Astrocyte (in vitro differentiated cells and primary cell): ENCODE results near the gene FDX2. TPM values are rescaled to one million over a fixed set of nuclear protein-coding genes. Genes with fewer than 3 reads are reported as not detected.

ENCODE experiments used
- DNase-seq: peaks from one replicate; pipeline ENCODE4 v3.0.0-alpha.2; 2010; ENCODE audit warnings: low read depth
- FAIRE-seq: peaks from 2 replicates; lab custom pipeline; 2011; peaks lifted over from hg19 to GRCh38; lab: Jason Lieb, UNC
- H2AFZ ChIP-seq: 2 replicates; pipeline ENCODE4 v1.6.0; 2012; ENCODE audit warnings: low read depth, low read length, inconsistent platforms
- H3K27ac ChIP-seq: 2 replicates; pipeline ENCODE4 v1.5.1; 2011; ENCODE audit warnings: low read depth, low read length, inconsistent platforms
- H3K27me3 ChIP-seq: 2 replicates; pipeline ENCODE4 v1.6.0; 2011; ENCODE audit warnings: low read length, inconsistent platforms; ENCODE audit not compliant: insufficient read depth
- H3K36me3 ChIP-seq: 2 replicates; pipeline ENCODE4 v1.5.1; 2011; ENCODE audit warnings: low read length, inconsistent platforms; ENCODE audit not compliant: insufficient read depth
- H3K4me1 ChIP-seq: 2 replicates; pipeline ENCODE4 v1.5.1; 2011; ENCODE audit warnings: low read length, inconsistent platforms; ENCODE audit not compliant: insufficient read depth
- H3K4me2 ChIP-seq: 2 replicates; pipeline ENCODE4 v1.6.0; 2012; ENCODE audit warnings: low read length, inconsistent platforms
- H3K4me3 ChIP-seq: 2 replicates; pipeline ENCODE4 v1.5.1; 2011; ENCODE audit warnings: low read depth, mild to moderate bottlenecking, low read length, inconsistent platforms; ENCODE audit not compliant: insufficient read depth
- H3K79me2 ChIP-seq: 2 replicates; pipeline ENCODE4 v1.6.0; 2012; ENCODE audit warnings: mild to moderate bottlenecking, low read length, inconsistent platforms; ENCODE audit not compliant: insufficient read depth
- H3K9ac ChIP-seq: 2 replicates; pipeline ENCODE4 v1.6.0; 2012; ENCODE audit warnings: mild to moderate bottlenecking, low read length, inconsistent platforms
- H3K9me3 ChIP-seq: 2 replicates; pipeline ENCODE4 v1.5.1; 2012; ENCODE audit warnings: low read depth, mild to moderate bottlenecking, low read length, inconsistent platforms; ENCODE audit not compliant: insufficient read depth
- H4K20me1 ChIP-seq: 2 replicates; pipeline ENCODE4 v1.6.0; 2012; ENCODE audit warnings: low read length, inconsistent platforms; ENCODE audit not compliant: insufficient read depth
- H3K27ac Mint-ChIP-seq: one replicate; pipeline ENCODE4 v1.8.0; 2021; ENCODE audit warnings: mild to moderate bottlenecking, mixed read lengths; ENCODE audit not compliant: unreplicated experiment
- H3K27me3 Mint-ChIP-seq: one replicate; pipeline ENCODE4 v1.8.0; 2021; ENCODE audit warnings: low read depth, mixed read lengths; ENCODE audit not compliant: unreplicated experiment
- H3K36me3 Mint-ChIP-seq: one replicate; pipeline ENCODE4 v1.8.0; 2021; ENCODE audit warnings: low read depth, mixed read lengths; ENCODE audit not compliant: unreplicated experiment
- H3K4me1 Mint-ChIP-seq: one replicate; pipeline ENCODE4 v1.8.0; 2021; ENCODE audit warnings: low read depth, mixed read lengths; ENCODE audit not compliant: unreplicated experiment
- H3K4me3 Mint-ChIP-seq: one replicate; pipeline ENCODE4 v1.8.0; 2021; ENCODE audit warnings: mild to moderate bottlenecking, moderate library complexity, mixed read lengths; ENCODE audit not compliant: unreplicated experiment
- H3K9me3 Mint-ChIP-seq: one replicate; pipeline ENCODE4 v1.8.0; 2021; ENCODE audit warnings: mild to moderate bottlenecking, mixed read lengths; ENCODE audit not compliant: unreplicated experiment
- EZH2 ChIP-seq: IDR thresholded peaks from 2 replicates; pipeline ENCODE4 v1.6.1; 2012; ENCODE audit warnings: mild to moderate bottlenecking, low read length, inconsistent platforms; ENCODE audit not compliant: insufficient read depth
- total RNA-seq: library from RNA; stranded (reverse); gene quantifications from 2 replicates; pipeline ENCODE4 v1.2.1, GENCODE V29; 2021
- TF ChIP-seq, protein P1 (sequence below): IDR thresholded peaks from 2 replicates; pipeline ENCODE4 v1.5.1; 2011; ENCODE audit warnings: low read depth, mild to moderate bottlenecking, inconsistent platforms, low read length, moderate library complexity; ENCODE audit not compliant: insufficient read depth

The FDX2 gene
- total RNA-seq, 1 donor from 2014 or later: 24.4 TPM

DNA sequence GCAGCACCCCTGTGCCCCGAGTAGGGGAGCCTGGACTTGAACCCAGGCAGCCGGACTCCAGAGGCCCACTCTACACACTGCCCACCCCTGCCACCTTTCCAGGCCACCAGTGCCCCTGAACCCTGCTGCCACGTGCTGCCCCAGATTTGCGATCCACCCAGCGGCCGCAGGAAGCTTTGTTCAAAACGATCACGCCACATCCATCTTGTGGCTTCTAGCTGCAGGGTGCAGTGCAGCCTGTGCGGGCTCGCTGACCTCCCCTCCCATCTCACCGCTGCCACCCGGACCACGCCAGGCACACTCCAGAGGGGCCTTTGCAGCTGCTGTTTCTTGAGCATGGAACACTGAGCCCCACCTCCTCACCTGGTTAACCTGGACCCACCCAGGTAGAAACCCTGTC, 13.7 kb upstream of the FDX2 start:
- Histone ChIP-seq H3K27me3 (no peaks in the 10 kb centered on the region), H3K36me3 (peaks cover 22% of the 10 kb centered on the region), H3K9ac (no peak overlapping the region), H2AFZ (no peak overlapping the region), H3K79me2 (peaks cover 52% of the 10 kb centered on the region), H3K4me2 (no peak overlapping the region), H3K4me3 (no peak overlapping the region), H3K9me3 (no peaks in the 10 kb centered on the region), H4K20me1 (peaks cover 56% of the 10 kb centered on the region), H3K27ac (no peak overlapping the region), H3K4me1 (peaks cover 13% of the 10 kb centered on the region)
- H3K27me3 Mint-ChIP-seq: no peaks in the 10 kb centered on the region
- no peak overlapping the region for H3K27ac Mint-ChIP-seq
- H3K36me3 Mint-ChIP-seq: peaks cover 8% of the 10 kb centered on the region
- FAIRE-seq (no peak), DNase-seq (no peak)
- H3K4me1 Mint-ChIP-seq: peaks cover 2% of the 10 kb centered on the region
- no peaks in the 10 kb centered on the region for H3K9me3 Mint-ChIP-seq
- TF ChIP-seq EZH2: no peak
- TF ChIP-seq, protein P1, sequence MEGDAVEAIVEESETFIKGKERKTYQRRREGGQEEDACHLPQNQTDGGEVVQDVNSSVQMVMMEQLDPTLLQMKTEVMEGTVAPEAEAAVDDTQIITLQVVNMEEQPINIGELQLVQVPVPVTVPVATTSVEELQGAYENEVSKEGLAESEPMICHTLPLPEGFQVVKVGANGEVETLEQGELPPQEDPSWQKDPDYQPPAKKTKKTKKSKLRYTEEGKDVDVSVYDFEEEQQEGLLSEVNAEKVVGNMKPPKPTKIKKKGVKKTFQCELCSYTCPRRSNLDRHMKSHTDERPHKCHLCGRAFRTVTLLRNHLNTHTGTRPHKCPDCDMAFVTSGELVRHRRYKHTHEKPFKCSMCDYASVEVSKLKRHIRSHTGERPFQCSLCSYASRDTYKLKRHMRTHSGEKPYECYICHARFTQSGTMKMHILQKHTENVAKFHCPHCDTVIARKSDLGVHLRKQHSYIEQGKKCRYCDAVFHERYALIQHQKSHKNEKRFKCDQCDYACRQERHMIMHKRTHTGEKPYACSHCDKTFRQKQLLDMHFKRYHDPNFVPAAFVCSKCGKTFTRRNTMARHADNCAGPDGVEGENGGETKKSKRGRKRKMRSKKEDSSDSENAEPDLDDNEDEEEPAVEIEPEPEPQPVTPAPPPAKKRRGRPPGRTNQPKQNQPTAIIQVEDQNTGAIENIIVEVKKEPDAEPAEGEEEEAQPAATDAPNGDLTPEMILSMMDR: no peak
- H3K4me3 Mint-ChIP-seq: no peak overlapping the region

DNA sequence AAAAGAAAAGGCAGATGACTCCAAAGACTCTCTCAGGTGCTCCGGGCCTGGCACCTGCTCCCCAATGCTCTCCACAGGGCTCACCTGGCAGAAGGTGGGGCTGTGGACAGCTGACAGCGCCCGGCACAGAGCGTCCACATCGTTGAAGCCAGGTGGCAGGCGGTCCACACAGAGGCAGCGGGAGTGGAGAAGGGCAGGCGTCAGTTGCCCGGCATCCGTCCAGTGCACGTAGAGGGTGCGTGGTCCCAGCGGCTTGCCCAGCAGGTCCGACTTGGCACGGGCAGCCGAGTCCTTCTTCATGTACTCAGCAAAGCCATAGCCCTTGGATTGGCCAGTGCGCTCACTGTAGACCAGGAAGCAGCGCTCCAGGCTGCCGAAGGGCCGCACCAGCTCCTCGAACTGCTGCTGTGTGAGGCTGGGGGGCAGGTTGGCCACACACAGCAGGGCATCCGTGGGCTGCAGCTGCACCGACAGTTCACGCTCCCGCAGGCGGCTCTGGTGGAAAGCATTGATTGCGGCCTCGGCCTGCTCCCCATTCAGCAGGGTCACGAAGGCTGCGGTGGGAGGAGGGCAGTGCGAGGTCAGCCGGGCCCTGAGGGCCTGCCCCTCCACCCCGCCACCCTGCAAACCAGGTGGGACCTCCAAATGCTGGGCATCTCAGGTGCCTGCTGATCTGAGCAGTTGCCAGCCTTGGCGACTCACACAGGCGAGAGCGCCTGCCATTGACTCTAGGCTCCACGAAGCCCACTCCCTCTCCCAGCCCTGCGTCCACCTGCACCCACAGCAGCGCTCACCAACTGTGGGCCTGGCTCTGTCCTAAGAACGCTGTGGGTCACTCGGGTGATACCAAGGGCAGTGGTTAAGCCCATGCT, 13.0 kb upstream of the FDX2 start:
- peaks cover 52% of the 10 kb centered on the region for H3K79me2 ChIP-seq
- no peaks in the 10 kb centered on the region for H3K9me3 Mint-ChIP-seq
- peaks cover 56% of the 10 kb centered on the region for H4K20me1 ChIP-seq
- no peaks in the 10 kb centered on the region for H3K27me3 Mint-ChIP-seq
- peaks cover 2% of the 10 kb centered on the region for H3K4me1 Mint-ChIP-seq
- peaks cover 25% of the 10 kb centered on the region for H3K36me3 ChIP-seq
- H3K36me3 Mint-ChIP-seq: peaks cover 9% of the 10 kb centered on the region
- H3K4me3 ChIP-seq: no peak overlapping the region
- no peaks in the 10 kb centered on the region for H3K9me3 ChIP-seq
- FAIRE-seq: no peak
- H3K9ac ChIP-seq: no peak overlapping the region
- H3K4me2 ChIP-seq: no peak overlapping the region
- H2AFZ ChIP-seq: no peak overlapping the region
- no peak for TF ChIP-seq EZH2
- TF ChIP-seq, protein P1: no peak
- H3K27ac ChIP-seq: no peak overlapping the region
- no peak for DNase-seq
- no peak overlapping the region for H3K4me3 Mint-ChIP-seq
- H3K4me1 ChIP-seq: peaks cover 6% of the 10 kb centered on the region
- no peak overlapping the region for H3K27ac Mint-ChIP-seq
- H3K27me3 ChIP-seq: no peaks in the 10 kb centered on the region

GRCh38 chr19:10327793-10328192, 12.0 kb upstream of the FDX2 start:
- H3K27ac Mint-ChIP-seq: no peak overlapping the region

More at GRCh38 chr19:10327793-10328192, 12.0 kb upstream of the FDX2 start:
- peaks cover 4% of the 10 kb centered on the region for H3K4me1 ChIP-seq
- DNase-seq: no peak
- no peak for FAIRE-seq
- Mint-ChIP-seq H3K4me1 (peaks cover 2% of the 10 kb centered on the region), H3K27me3 (no peaks in the 10 kb centered on the region), H3K4me3 (no peak overlapping the region), H3K9me3 (no peaks in the 10 kb centered on the region), H3K36me3 (peaks cover 13% of the 10 kb centered on the region)
- H2AFZ ChIP-seq: no peak overlapping the region
- TF ChIP-seq, protein P1: no peak
- no peak for TF ChIP-seq EZH2
- H3K9ac ChIP-seq: no peak overlapping the region
- no peaks in the 10 kb centered on the region for H3K27me3 ChIP-seq
- H3K9me3 ChIP-seq: no peaks in the 10 kb centered on the region
- no peak overlapping the region for H3K4me3 ChIP-seq
- H4K20me1 ChIP-seq: peaks cover 63% of the 10 kb centered on the region
- H3K27ac ChIP-seq: no peak overlapping the region
- no peak overlapping the region for H3K4me2 ChIP-seq
- peaks cover 49% of the 10 kb centered on the region for H3K79me2 ChIP-seq
- H3K36me3 ChIP-seq: peaks cover 25% of the 10 kb centered on the region
